NCI-H2107 (cell line): Measurements from ENCODE around the gene CDCA4.
"Not testable (repeated sequence)": the region's sequence is repeated elsewhere in the genome, so short reads cannot be mapped to it uniquely, and the experiment has no call there.

Experiments
- DNase-seq: peaks from one replicate; lab custom pipeline; 2025; lab: John Stamatoyannopoulos, UW

CDCA4 gene

GRCh38 chr14:105033412-105033900, 12.6 kb upstream of the CDCA4 start:
- not testable (repeated sequence) for DNase-seq

GRCh38 chr14:105032451-105032901, 11.6 kb upstream of the CDCA4 start:
- not testable (repeated sequence) for DNase-seq

- DNase-seq, result no peak
Measured at GRCh38 chr14:105030836-105031396, 10.0 kb upstream of the CDCA4 start.

GRCh38 chr14:105030194-105030593, 9.3 kb upstream of the CDCA4 start:
- no peak for DNase-seq

GRCh38 chr14:105029402-105029801, 8.5 kb upstream of the CDCA4 start:
- DNase-seq, result no peak

GRCh38 chr14:105028251-105028927, 7.5 kb upstream of the CDCA4 start:
- no peak for DNase-seq

- DNase-seq, result not testable (repeated sequence)
Measured at GRCh38 chr14:105027718-105028117, 6.8 kb upstream of the CDCA4 start.

- DNase-seq, result no peak
Measured at GRCh38 chr14:105026802-105027563, 6.1 kb upstream of the CDCA4 start.

- no peak for DNase-seq
Measured at GRCh38 chr14:105026033-105026785, 5.3 kb upstream of the CDCA4 start.

GRCh38 chr14:105025429-105025828, 4.5 kb upstream of the CDCA4 start:
- no peak for DNase-seq

- no peak for DNase-seq
Measured at GRCh38 chr14:105023791-105024480, 3.1 kb upstream of the CDCA4 start.

- DNase-seq, result no peak
Measured at GRCh38 chr14:105023144-105023543, 2.3 kb upstream of the CDCA4 start.

- DNase-seq, result no peak
Measured at GRCh38 chr14:105022276-105022670, 1.4 kb upstream of the CDCA4 start.

- peak; percentile 60 for DNase-seq
Measured at GRCh38 chr14:105021656-105022275, 883 bp upstream of the CDCA4 start.

- DNase-seq, result no peak
Measured at GRCh38 chr14:105019861-105020814, 745 bp downstream of the CDCA4 start.

- DNase-seq, result no peak
Measured at GRCh38 chr14:105018414-105018813, 2.5 kb downstream of the CDCA4 start.

- DNase-seq, result no peak
Measured at GRCh38 chr14:105015905-105016304, 5.0 kb downstream of the CDCA4 start.

GRCh38 chr14:105015242-105015641, 5.6 kb downstream of the CDCA4 start:
- no peak for DNase-seq

GRCh38 chr14:105014631-105015030, 6.3 kb downstream of the CDCA4 start:
- DNase-seq, result no peak

GRCh38 chr14:105014032-105014431, 6.9 kb downstream of the CDCA4 start:
- no peak for DNase-seq
